Mesenchymal stem cell (in vitro differentiated cells and primary cell): ENCODE results near the gene CCDC188.
A peak's percentile ranks its signal among the peaks of the same experiment; 100 is the strongest.

Experiments used
- DNase-seq: peaks from one replicate; pipeline ENCODE4 v3.0.0-alpha.2; 2013
- H2AFZ ChIP-seq: one replicate; pipeline ENCODE4 v1.6.1; 2013; ENCODE audit warnings: low read depth, mild to moderate bottlenecking, control low read depth, inconsistent platforms, low read length, moderate library complexity
- H2AK5ac ChIP-seq: 2 replicates; pipeline ENCODE4 v1.6.1; 2013; ENCODE audit warnings: low read length, moderate library complexity, mild to moderate bottlenecking, inconsistent platforms; ENCODE audit not compliant: severe bottlenecking
- H2BK120ac ChIP-seq: one replicate; pipeline ENCODE4 v1.6.1; 2013; ENCODE audit warnings: low read depth, mild to moderate bottlenecking, inconsistent platforms, low read length, moderate library complexity
- H2BK12ac ChIP-seq, 2 experiments: one replicate each; pipeline ENCODE4 v1.6.1; 2013; ENCODE audit warnings: inconsistent platforms in 2 of 2, low read length in 2 of 2, mild to moderate bottlenecking in 2 of 2, moderate library complexity in 2 of 2, control low read depth in 1 of 2
- H2BK15ac ChIP-seq: one replicate; pipeline ENCODE4 v1.6.1; 2013; ENCODE audit warnings: mild to moderate bottlenecking, low read depth, inconsistent platforms; ENCODE audit not compliant: poor library complexity, severe bottlenecking
- H2BK5ac ChIP-seq: 2 replicates; pipeline ENCODE4 v1.6.1; 2013; ENCODE audit warnings: low read depth, mild to moderate bottlenecking, low read length, control low read depth, inconsistent platforms; ENCODE audit not compliant: poor library complexity, severe bottlenecking
- H3K14ac ChIP-seq, 2 experiments: one replicate each; pipeline ENCODE4 v1.6.1; 2013; ENCODE audit warnings: inconsistent platforms in 2 of 2, low read length in 2 of 2, control low read depth in 1 of 2, mild to moderate bottlenecking in 1 of 2, moderate library complexity in 1 of 2
- H3K18ac ChIP-seq, 2 experiments: one replicate each; pipeline ENCODE4 v1.6.1; 2013; ENCODE audit warnings: inconsistent platforms in 2 of 2, low read length in 2 of 2, control low read depth in 1 of 2, low read depth in 1 of 2, mild to moderate bottlenecking in 1 of 2
- H3K23ac ChIP-seq, 2 experiments: one replicate each; pipeline ENCODE4 v1.6.1; 2013; ENCODE audit warnings: inconsistent platforms in 2 of 2, low read length in 2 of 2, mild to moderate bottlenecking in 2 of 2, moderate library complexity in 2 of 2, control low read depth in 1 of 2
- H3K27ac ChIP-seq: 2 replicates; pipeline ENCODE4 v1.5.1; 2013; ENCODE audit warnings: mild to moderate bottlenecking, moderate library complexity, low read length, control low read depth, inconsistent platforms; ENCODE audit not compliant: poor library complexity, severe bottlenecking
- H3K27me3 ChIP-seq, 2 experiments: 2 replicates each; pipeline versions ENCODE4 v1.6.1 to v1.7.0; 2013; ENCODE audit warnings: low read length in 2 of 2, mild to moderate bottlenecking in 2 of 2, moderate library complexity in 2 of 2, control low read depth in 1 of 2, inconsistent platforms in 1 of 2; ENCODE audit not compliant: control insufficient read depth in 1 of 2, insufficient read depth in 1 of 2
- H3K36me3 ChIP-seq, 2 experiments: 2 replicates each; pipeline versions ENCODE4 v1.6.1 to v1.7.0; 2013; ENCODE audit warnings: low read length in 2 of 2, control low read depth in 1 of 2, inconsistent platforms in 1 of 2, low read depth in 1 of 2, mild to moderate bottlenecking in 1 of 2; ENCODE audit not compliant: insufficient read depth in 2 of 2, control insufficient read depth in 1 of 2
- H3K4ac ChIP-seq, 2 experiments: one replicate each; pipeline ENCODE4 v1.6.1; 2013; ENCODE audit warnings: inconsistent platforms in 2 of 2, low read length in 2 of 2, mild to moderate bottlenecking in 2 of 2, moderate library complexity in 2 of 2, control low read depth in 1 of 2, low read depth in 1 of 2
- H3K4me1 ChIP-seq: 2 replicates; pipeline ENCODE4 v1.6.1; 2013; ENCODE audit warnings: low read depth, low read length, control low read depth; ENCODE audit not compliant: control insufficient read depth, insufficient read depth
- H3K4me2 ChIP-seq: 2 replicates; pipeline ENCODE4 v1.6.1; 2013; ENCODE audit warnings: low read length, mild to moderate bottlenecking, inconsistent platforms; ENCODE audit not compliant: poor library complexity, severe bottlenecking
- H3K4me3 ChIP-seq, 2 experiments: 2 replicates each; pipeline versions ENCODE4 v1.5.1 to v1.7.0; 2013; ENCODE audit warnings: low read length in 2 of 2, mild to moderate bottlenecking in 2 of 2, control low read depth in 1 of 2, low read depth in 1 of 2; ENCODE audit not compliant: insufficient read depth in 1 of 2
- H3K79me1 ChIP-seq: replicated peaks from 2 replicates; pipeline ENCODE4 v1.6.1; 2013; ENCODE audit warnings: mild to moderate bottlenecking, control low read depth, low read length, inconsistent platforms; ENCODE audit not compliant: poor library complexity, severe bottlenecking
- H3K9ac ChIP-seq: 2 replicates; pipeline ENCODE4 v1.7.0; 2013; ENCODE audit warnings: mild to moderate bottlenecking, low read length, moderate library complexity
- H3K9me3 ChIP-seq: 2 replicates; pipeline ENCODE4 v1.7.0; 2013; ENCODE audit warnings: mild to moderate bottlenecking, low read length; ENCODE audit not compliant: control insufficient read depth
- H4K8ac ChIP-seq: one replicate; pipeline ENCODE4 v1.6.1; 2013; ENCODE audit warnings: inconsistent platforms, mild to moderate bottlenecking, low read length, moderate library complexity
- H4K91ac ChIP-seq: one replicate; pipeline ENCODE4 v1.6.1; 2013; ENCODE audit warnings: mild to moderate bottlenecking, low read length, inconsistent platforms
- WGBS: methylation state at CpG from one replicate; pipeline ENCODE4 v1.1.7; 2013; ENCODE audit warnings: mixed read lengths; 5-methylcytosine and 5-hydroxymethylcytosine counted together

Gene CCDC188

GRCh38 chr22:20193761-20194494 is 43.1 kb upstream of the CCDC188 start:
- Histone ChIP-seq H3K23ac (no peak overlapping the region), H4K8ac (no peak overlapping the region)

GRCh38 chr22:20192972-20193760 is 42.3 kb upstream of the CCDC188 start:
- Histone ChIP-seq H4K8ac (no peak overlapping the region), H3K4ac (no peak overlapping the region), H3K4me3 (no peak overlapping the region), H3K23ac (no peak overlapping the region), H2BK15ac (no peak overlapping the region), H3K36me3 (no peaks in the 10 kb centered on the region), H3K9ac (no peak overlapping the region), H3K9me3 (no peaks in the 10 kb centered on the region), H2BK5ac (no peak overlapping the region), H3K27ac (no peak overlapping the region), H3K4me2 (no peak overlapping the region), H2BK12ac (no peak overlapping the region), H3K79me1 (no peaks in the 10 kb centered on the region), H2AFZ (no peak overlapping the region), H3K27me3 (peaks cover 17 to 39% of the 10 kb centered on the region in 2 experiments), H3K4me1 (peaks cover 2% of the 10 kb centered on the region), H4K91ac (no peak overlapping the region), H3K18ac (no peak overlapping the region), H3K14ac (no peak overlapping the region), H2BK120ac (no peak overlapping the region), H2AK5ac (no peak overlapping the region)
- WGBS: 79% methylated on average over 19 of the region's 20 CpGs
- DNase-seq: no peak

More at GRCh38 chr22:20193761-20194494, 43.1 kb upstream of the CCDC188 start:
- no peak overlapping the region for H3K18ac ChIP-seq
- H3K9ac ChIP-seq: no peak overlapping the region
- no peaks in the 10 kb centered on the region for H3K36me3 ChIP-seq
- no peak overlapping the region for H2AFZ ChIP-seq
- H2AK5ac ChIP-seq: no peak overlapping the region
- H3K27ac ChIP-seq: no peak overlapping the region
- no peak for DNase-seq
- no peak overlapping the region for H3K4ac ChIP-seq
- H3K4me3 ChIP-seq: no peak overlapping the region
- no peak overlapping the region for H2BK12ac ChIP-seq
- peaks cover 25 to 46% of the 10 kb centered on the region in 2 experiments for H3K27me3 ChIP-seq
- H3K4me2 ChIP-seq: no peak overlapping the region
- WGBS: 81% methylated on average over 15 of the region's 17 CpGs
- no peak overlapping the region for H2BK120ac ChIP-seq
- H3K14ac ChIP-seq: no peak overlapping the region
- no peaks in the 10 kb centered on the region for H3K9me3 ChIP-seq
- H4K91ac ChIP-seq: no peak overlapping the region
- no peaks in the 10 kb centered on the region for H3K4me1 ChIP-seq
- no peak overlapping the region for H2BK5ac ChIP-seq
- H3K79me1 ChIP-seq: no peaks in the 10 kb centered on the region
- no peak overlapping the region for H2BK15ac ChIP-seq

- Histone ChIP-seq H3K27ac (no peak overlapping the region), H3K4me1 (peaks cover 2% of the 10 kb centered on the region), H2AFZ (no peak overlapping the region), H3K27me3 (peaks cover 10 to 34% of the 10 kb centered on the region in 2 experiments), H2BK120ac (no peak overlapping the region), H4K8ac (no peak overlapping the region), H2AK5ac (no peak overlapping the region), H3K79me1 (no peaks in the 10 kb centered on the region), H2BK5ac (no peak overlapping the region), H2BK15ac (no peak overlapping the region), H3K9me3 (no peaks in the 10 kb centered on the region), H3K14ac (no peak overlapping the region), H3K4me2 (no peak overlapping the region), H4K91ac (no peak overlapping the region), H3K36me3 (no peaks in the 10 kb centered on the region), H2BK12ac (no peak overlapping the region), H3K18ac (no peak overlapping the region), H3K4me3 (no peak overlapping the region), H3K9ac (no peak overlapping the region), H3K23ac (no peak overlapping the region), H3K4ac (no peak overlapping the region)
- WGBS: 85% methylated on average over 8 of the region's 10 CpGs
- DNase-seq: no peak
Measured at GRCh38 chr22:20192293-20192971, 41.6 kb upstream of the CCDC188 start.

GRCh38 chr22:20191803-20192202 is 40.9 kb upstream of the CCDC188 start:
- Histone ChIP-seq H2BK5ac (no peak overlapping the region), H3K9ac (no peak overlapping the region), H3K23ac (no peak overlapping the region), H4K8ac (peak overlapping the region; percentile 23), H3K14ac (peak overlapping the region in 1 of 2 experiments; percentile 53), H3K27me3 (peaks cover 4 to 39% of the 10 kb centered on the region in 2 experiments), H2AFZ (no peak overlapping the region), H3K36me3 (no peaks in the 10 kb centered on the region), H3K4ac (no peak overlapping the region), H3K4me3 (no peak overlapping the region), H2BK12ac (no peak overlapping the region), H3K4me1 (peaks cover 2% of the 10 kb centered on the region), H2AK5ac (no peak overlapping the region), H2BK120ac (no peak overlapping the region), H3K9me3 (no peaks in the 10 kb centered on the region), H3K4me2 (no peak overlapping the region), H3K27ac (no peak overlapping the region), H2BK15ac (no peak overlapping the region), H4K91ac (no peak overlapping the region), H3K18ac (no peak overlapping the region), H3K79me1 (no peaks in the 10 kb centered on the region)
- no peak for DNase-seq
- 86% methylated on average over 7 of the region's 8 CpGs for WGBS
